Erythroblast (primary cell): ENCODE data around the gene IQCF2.

Experiments used
- GATA1 ChIP-seq: IDR thresholded peaks from 2 replicates; pipeline ENCODE4 v1.6.1; 2011; ENCODE audit warnings: low read depth, mild to moderate bottlenecking, control low read depth, low read length, moderate library complexity
- POLR2A ChIP-seq: IDR thresholded peaks from 2 replicates; pipeline ENCODE4 v1.6.1; 2011; ENCODE audit warnings: mild to moderate bottlenecking, low read length

DNA sequence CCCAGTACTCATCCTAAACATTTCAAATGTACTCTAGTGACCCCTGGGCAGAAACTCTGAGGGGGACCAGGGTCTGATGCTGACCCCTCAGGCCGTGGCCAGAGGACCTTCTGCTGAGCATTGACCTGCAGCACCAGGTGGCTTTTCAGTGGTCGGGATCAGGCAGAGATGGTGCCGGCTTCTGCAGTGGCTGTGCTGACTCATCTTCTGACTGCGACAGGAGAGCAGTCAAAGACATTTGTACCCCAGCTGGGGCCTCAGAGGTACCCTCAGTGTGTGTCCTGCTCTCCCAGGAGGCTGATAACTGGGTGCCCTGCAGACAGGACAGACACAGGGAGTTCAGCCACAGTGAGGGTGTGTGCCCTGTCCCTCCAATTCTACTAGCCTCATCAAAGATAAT lies 45.8 kb upstream of the IQCF2 start:
- TF ChIP-seq POLR2A: no peak
- TF ChIP-seq GATA1: no peak
